Right ventricle myocardium superior (tissue), 1 donor: ENCODE results near the gene SPECC1. TPM values are rescaled to one million over a fixed set of nuclear protein-coding genes. Genes with fewer than 3 reads are reported as not detected.
"Not testable (repeated sequence)": the region's sequence is repeated elsewhere in the genome, so short reads cannot be mapped to it uniquely, and the experiment has no call there.

ENCODE experiments used
- ATAC-seq: fragments of 200-7000 bp; cut with Tn5 transposase; one replicate; pipeline ENCODE4 v1.9.1; 2020; ENCODE audit warnings: mild to moderate bottlenecking; ENCODE audit not compliant: poor library complexity
- DNase-seq: peaks from one replicate; pipeline ENCODE4 v3.0.0-alpha.2; 2020
- intact Hi-C: fragments of 100-400 bp; cut with DNase I; formaldehyde crosslinking; loops from one replicate; pipeline ENCODE4 v1.11.2; 2022
- total RNA-seq: library from RNA; stranded (reverse); fragmentation: NEBNext Ultra II Directional; extraction: Animal tissue kit (Norgen Biotek cat#: 25700); gene quantifications from one replicate; pipeline ENCODE4 v1.2.1, GENCODE V29; 2021
- donor health status: DM: no; HTN: yes; CAD: no; lungs with severe emphysema.

SPECC1 gene
- total RNA-seq, 1 donor from 2014 or later, result 8.5 TPM

GRCh38 chr17:20187049-20187448, 177.9 kb downstream of the SPECC1 start:
- intact Hi-C loops, result no loop called here
- no peak for ATAC-seq
- no peak for DNase-seq

- ATAC-seq (no peak), DNase-seq (no peak)
- intact Hi-C loops, result no loop called here
Measured at GRCh38 chr17:20189302-20189701, 180.1 kb downstream of the SPECC1 start.

GRCh38 chr17:20189979-20190378, 180.8 kb downstream of the SPECC1 start:
- no peak for DNase-seq
- intact Hi-C loops, result no loop called here
- ATAC-seq, result no peak

- intact Hi-C loops, result no loop called here
- ATAC-seq (no peak), DNase-seq (no peak)
Measured at GRCh38 chr17:20190605-20191004, 181.4 kb downstream of the SPECC1 start.

- intact Hi-C loops, result no loop called here
Measured at GRCh38 chr17:20191056-20191455, 181.9 kb downstream of the SPECC1 start.

GRCh38 chr17:20196286-20196685, 187.1 kb downstream of the SPECC1 start:
- ATAC-seq, DNase-seq, intact Hi-C loops: not testable (repeated sequence)

More at GRCh38 chr17:20191056-20191455, 181.9 kb downstream of the SPECC1 start:
- no peak for DNase-seq
- no peak for ATAC-seq

- intact Hi-C loops, result no loop called here
- DNase-seq (no peak), ATAC-seq (no peak)
Measured at GRCh38 chr17:20197272-20197926, 188.2 kb downstream of the SPECC1 start.

- ATAC-seq (no peak), DNase-seq (no peak)
- intact Hi-C loops, result no loop called here
Measured at GRCh38 chr17:20200016-20200795, 191.0 kb downstream of the SPECC1 start.

GRCh38 chr17:20200865-20201458, 191.8 kb downstream of the SPECC1 start:
- intact Hi-C loops, result no loop called here
- no peak for DNase-seq
- ATAC-seq, result no peak

- DNase-seq, result no peak
- intact Hi-C loops, result no loop called here
- no peak for ATAC-seq
Measured at GRCh38 chr17:20202141-20202621, 193.0 kb downstream of the SPECC1 start.

- no peak for DNase-seq
- no peak for ATAC-seq
- intact Hi-C loops, result no loop called here
Measured at GRCh38 chr17:20203018-20203417, 193.9 kb downstream of the SPECC1 start.

- intact Hi-C loops, result no loop called here
- ATAC-seq (no peak), DNase-seq (no peak)
Measured at GRCh38 chr17:20203761-20204263, 194.7 kb downstream of the SPECC1 start.

- DNase-seq (no peak), ATAC-seq (no peak)
- intact Hi-C loops, result no loop called here
Measured at GRCh38 chr17:20205609-20206008, 196.4 kb downstream of the SPECC1 start.

- intact Hi-C loops, result no loop called here
- ATAC-seq (no peak), DNase-seq (no peak)
Measured at GRCh38 chr17:20206068-20206467, 196.9 kb downstream of the SPECC1 start.

GRCh38 chr17:20206591-20206990, 197.4 kb downstream of the SPECC1 start:
- DNase-seq, result no peak
- no peak for ATAC-seq
- intact Hi-C loops, result no loop called here

- DNase-seq, result no peak
- ATAC-seq, result no peak
- intact Hi-C loops, result no loop called here
Measured at GRCh38 chr17:20207262-20207985, 198.3 kb downstream of the SPECC1 start.

- intact Hi-C loops, result no loop called here
- ATAC-seq, result no peak
- no peak for DNase-seq
Measured at GRCh38 chr17:20208717-20209116, 199.6 kb downstream of the SPECC1 start.

- no peak for DNase-seq
- ATAC-seq, result no peak
- intact Hi-C loops, result no loop called here
Measured at GRCh38 chr17:20210180-20210579, 201.0 kb downstream of the SPECC1 start.

- intact Hi-C loops, result no loop called here
- DNase-seq (no peak), ATAC-seq (no peak)
Measured at GRCh38 chr17:20210614-20211013, 201.5 kb downstream of the SPECC1 start.
